GM12801 (cell line): ENCODE data around the gene SNTN.

Experiments
- CTCF ChIP-seq: IDR thresholded peaks from one replicate; pipeline ENCODE4 v1.5.1; 2011; ENCODE audit warnings: control low read depth; ENCODE audit not compliant: insufficient read length; ENCODE audit errors: extremely low read depth

The SNTN gene

DNA sequence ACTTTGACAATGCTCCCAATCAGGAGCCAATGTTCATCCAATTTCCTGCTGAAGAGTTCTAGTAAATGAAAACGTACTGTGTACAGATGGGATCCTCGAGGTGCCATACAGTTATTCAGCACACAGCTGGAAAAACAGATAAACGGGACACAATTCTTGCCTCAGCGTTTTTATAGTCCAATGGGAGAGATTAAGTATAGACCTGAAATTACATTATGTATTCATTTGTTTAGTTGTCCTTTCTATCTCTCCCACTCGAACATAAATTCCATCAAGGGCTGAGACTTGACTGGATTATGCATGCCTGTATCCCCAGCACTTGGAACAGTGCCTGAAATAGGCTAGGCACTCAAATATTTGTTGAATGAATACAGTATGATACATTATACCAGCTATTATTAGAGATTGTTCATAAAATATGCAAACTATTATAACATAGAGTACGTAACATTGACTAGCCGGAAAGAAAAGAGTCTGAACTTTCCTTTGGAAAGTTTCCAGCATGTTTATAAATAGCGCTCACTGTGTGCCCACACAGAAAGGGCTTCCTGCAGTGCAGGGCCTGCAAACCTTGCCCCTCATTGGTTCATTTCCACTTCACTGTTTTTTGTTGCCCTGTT lies 27.4 kb upstream of the SNTN start:
- TF ChIP-seq CTCF: no peak

DNA sequence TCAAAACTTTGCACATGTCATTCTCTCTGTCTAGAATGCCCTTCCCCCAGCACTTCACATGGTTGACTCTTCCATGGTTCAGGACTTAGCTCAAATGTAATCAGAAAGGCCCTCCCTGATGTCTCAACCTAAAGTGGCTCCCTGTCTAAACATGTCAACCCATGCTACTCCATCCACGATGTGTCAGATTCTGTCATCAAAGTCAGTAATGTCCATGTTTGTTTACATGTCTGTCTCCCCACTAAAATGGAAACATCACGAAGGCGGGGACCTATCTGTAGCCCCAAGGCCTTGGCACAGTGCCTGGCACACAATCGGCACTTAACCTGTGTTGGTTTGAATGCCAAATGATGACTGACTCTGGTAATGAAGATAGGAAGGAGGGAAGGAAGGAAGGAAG lies 20.8 kb upstream of the SNTN start:
- no peak for TF ChIP-seq CTCF

DNA sequence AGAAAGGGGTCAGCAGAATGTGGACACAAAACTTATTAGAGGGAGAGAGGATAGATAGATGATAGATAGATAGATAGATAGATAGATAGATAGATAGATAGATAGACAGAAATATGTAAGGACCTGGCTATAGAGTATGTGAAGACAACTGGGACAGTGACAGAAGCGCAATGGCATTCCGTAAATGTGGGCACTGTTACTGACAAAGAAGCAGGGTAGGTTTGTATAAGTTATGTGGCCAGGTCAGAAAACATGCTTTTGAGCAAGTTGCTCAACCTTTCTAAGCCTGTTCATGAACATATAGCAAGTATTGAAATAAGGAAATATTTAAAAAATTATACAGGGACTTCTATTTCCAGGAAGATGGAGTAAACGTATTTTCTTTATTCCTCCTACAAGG lies 17.3 kb upstream of the SNTN start:
- TF ChIP-seq CTCF: no peak

DNA sequence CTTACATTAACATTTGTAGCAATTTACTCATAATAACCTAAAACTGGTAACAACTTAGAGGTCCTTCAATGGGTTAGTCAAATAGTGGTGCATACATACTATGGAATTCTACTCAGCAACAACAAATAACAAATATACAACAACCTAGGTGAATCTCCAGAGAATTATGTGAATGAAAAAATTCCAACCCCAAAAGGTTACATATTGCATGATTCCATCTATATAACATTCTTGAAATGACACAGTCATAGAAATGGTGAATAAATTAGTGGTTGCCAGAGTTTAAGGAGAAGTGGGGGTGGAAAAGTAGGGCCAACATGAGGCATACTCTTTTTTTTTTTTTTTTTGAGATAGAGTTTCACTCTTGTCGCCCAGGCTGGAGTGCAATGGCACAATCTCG lies 12.7 kb upstream of the SNTN start:
- TF ChIP-seq CTCF: no peak

DNA sequence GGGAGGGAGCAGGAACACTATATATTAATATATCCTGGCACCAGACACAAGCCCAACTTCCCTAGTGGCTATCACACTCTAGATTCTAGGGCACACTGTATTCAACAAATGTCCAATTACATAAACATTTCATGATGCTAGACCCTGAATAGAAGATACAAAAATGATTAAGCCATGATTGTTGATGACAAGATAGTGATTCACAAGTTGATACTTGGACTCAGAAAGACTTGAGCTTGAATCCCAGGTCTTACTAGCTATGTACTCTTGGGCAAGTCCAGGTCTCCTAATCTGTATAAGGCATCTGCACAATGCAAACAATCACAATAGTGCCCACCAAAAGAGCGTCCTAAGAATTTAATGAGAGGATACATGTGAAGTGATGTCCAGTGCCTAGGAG lies 10.0 kb upstream of the SNTN start:
- no peak for TF ChIP-seq CTCF

DNA sequence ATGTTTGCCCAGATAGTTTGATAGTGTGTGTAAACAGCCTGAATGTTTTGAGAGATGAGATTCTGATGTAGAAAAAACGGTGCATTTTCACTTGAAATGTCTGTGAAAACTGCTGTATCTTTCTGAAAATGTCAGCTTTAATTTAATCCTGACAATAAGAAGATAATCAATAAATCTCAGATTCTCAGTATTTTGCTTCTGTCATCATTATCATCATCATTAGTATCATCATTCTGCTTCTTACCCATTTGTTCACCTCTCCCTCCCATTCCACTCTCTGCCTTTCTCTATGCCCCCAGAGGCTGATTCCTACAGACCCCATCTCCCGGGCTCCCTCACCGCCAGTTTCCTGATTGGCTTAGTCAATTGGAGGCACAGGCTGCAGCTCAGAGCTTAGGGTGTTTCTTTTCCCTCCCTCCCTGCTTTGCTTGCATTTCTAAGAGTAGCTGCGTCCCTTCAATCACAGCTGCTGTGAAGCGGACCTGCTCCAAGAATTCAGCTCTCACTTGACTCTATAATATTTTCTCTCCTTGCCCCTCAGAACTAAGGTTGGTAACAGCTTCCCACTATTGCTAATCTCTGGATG lies 8.2 kb upstream of the SNTN start:
- TF ChIP-seq CTCF: no peak

DNA sequence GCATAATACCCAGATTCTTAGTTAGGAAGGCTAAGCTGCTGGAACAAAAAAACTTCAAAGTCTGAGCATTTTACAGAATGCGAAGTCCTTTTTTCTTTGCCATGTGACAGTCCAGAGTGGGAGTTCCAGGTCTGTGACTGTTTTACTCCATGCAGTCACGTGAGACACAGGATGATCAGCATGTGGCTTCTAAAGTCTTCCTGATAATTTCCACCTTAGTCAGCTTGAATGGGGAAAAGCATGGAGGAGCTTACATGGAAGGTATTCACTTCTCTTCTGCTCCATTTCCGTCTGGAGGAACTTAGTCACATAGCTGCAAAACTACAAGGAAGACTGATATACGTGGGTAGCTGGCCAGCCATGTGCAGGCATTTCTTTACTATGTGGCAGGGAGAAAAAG lies 1.7 kb downstream of the SNTN start:
- no peak for TF ChIP-seq CTCF
